ENCODE results near the gene CDK4.

GRCh38 chr12:57752668-57753000, 524 bp upstream of the CDK4 start:
- TF ChIP-seq CTCF (IDR thresholded peaks at IDR 0.05; ENCODE audit: low read length) (no peak), EZH2 (optimal IDR thresholded peaks at IDR 0.05; ENCODE audit: low read depth, low read length) (no peak)
